HG03460 (cell line): ENCODE measurements around the gene MDFIC2.
"Not testable (repeated sequence)": the region's sequence is repeated elsewhere in the genome, so short reads cannot be mapped to it uniquely, and the experiment has no call there.

Experiments used
- ATAC-seq: cut with Tn5 transposase; IDR thresholded peaks from one replicate; pipeline ENCODE4 v1.9.1; 2021; ENCODE audit not compliant: unreplicated experiment

The MDFIC2 gene

GRCh38 chr3:70264122-70264780 is 48.2 kb downstream of the MDFIC2 start:
- ATAC-seq: no peak

GRCh38 chr3:70261283-70261682 is 51.2 kb downstream of the MDFIC2 start:
- ATAC-seq: no peak

DNA sequence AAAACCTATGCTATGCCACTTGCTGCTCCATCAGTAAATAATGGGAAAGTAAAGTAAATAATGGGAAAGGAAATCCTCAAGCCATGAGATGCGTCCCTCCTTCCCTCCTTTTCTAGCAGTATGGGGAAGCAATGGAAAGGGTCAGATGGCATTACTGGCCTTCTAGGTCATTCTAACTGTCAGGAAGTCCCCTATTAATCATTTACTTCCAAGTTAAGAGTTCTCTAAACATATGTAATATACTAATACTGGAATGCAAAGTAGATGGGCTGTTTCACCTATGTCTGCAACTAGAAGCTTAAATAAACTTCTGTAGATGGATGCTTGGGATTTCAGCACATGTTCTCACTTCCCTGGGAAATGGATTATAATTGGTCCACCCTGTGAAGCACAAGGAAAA is 55.9 kb downstream of the MDFIC2 start:
- ATAC-seq: no peak

- ATAC-seq: no peak
Observed at GRCh38 chr3:70250492-70250891, 61.9 kb downstream of the MDFIC2 start.

DNA sequence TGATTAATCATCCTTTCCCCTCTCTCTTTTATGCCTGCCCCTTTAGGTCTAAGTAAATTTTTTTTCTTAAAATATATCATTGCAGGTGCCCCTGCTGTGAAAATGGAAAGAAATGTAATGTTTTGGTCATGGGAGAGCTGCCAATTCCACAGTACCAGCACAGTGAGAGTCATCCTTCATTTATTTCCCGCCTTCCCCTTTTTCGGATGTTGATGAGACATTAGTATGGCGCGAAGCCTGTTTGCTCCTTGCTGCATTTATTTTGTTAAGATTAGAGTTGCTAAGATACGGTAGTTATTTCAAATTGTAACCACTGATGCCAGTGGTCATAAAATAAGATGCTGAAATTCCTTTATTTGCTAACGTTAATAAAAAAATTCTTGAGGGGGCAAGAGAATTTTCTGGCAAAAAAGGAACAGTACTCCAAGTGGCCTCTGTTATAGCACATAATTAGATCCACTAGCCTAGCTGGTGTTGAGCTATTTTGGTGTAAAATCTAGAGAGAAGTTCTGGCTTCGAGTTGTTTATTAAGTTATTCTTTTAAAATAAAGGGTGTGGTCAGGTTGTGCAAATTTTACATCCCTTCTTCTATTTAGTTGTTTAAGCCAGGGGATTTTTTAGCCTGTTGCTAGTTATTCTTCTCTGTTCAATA is 62.8 kb downstream of the MDFIC2 start:
- ATAC-seq: no peak

- no peak for ATAC-seq
Observed at GRCh38 chr3:70248856-70249255, 63.6 kb downstream of the MDFIC2 start.

DNA sequence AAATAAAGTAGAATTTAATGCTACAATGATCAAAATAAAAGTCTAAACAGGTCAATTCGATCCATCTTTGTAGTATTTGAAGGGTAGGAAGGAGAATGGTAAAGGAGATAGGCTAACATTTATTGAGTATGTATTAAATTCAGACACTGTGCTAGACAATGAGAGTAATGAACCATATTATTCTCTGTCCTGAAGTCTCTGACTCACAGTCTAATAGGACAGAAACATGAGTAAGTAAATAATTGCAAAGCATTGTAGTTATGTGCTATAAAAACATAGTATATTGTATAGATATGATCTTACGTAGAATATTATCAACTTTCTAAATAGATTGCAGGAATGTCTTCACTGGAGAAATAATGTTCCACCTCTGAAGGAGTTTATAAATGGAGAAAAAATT is 64.5 kb downstream of the MDFIC2 start:
- ATAC-seq: no peak

GRCh38 chr3:70245746-70246525 is 66.5 kb downstream of the MDFIC2 start:
- ATAC-seq: no peak

GRCh38 chr3:70244422-70244821 is 68.0 kb downstream of the MDFIC2 start:
- no peak for ATAC-seq

DNA sequence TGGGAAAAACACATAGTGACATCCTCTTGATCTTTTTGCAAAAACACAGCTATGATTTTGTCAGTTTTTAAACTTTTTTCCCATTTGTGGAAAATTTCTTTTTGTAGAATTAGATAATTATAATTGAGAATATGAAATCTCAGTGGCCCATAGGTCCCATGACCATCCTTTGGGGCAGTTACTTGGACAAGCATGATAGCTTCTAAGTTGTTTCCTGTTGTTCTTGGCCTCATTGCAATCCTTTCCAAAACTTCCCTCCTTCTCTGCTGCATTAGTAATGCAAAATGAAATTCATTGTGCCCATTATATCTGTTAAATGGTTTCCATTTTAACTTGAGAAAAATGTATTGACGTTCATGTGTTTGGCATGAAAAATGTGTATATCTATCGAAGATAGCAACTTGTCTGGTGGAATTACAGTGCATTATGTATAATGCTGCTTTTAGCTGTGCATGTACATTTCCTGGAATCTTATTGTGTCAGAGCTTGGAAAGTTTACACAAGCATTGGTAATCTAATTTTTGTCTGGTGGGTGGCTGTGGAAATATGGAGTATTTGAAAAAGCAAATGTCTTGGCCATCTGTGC is 70.0 kb downstream of the MDFIC2 start:
- ATAC-seq: no peak

DNA sequence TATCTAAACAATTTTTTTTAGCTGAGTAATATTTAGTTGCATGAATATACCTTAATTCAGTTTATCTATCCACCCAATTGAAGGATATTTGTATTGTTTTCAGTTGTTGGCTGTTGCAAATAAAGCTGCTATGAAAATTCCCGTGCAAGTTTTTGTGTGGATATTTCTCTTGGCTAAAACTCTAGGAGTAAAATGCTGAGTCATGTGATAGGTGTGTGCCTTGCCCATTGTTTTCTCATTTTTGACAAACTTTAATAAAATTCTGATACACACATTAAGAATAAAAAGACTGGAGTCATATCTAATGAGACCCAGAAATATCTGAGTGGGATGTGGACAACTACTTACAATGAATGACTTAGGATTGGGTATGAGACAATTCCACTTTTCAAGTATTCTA is 78.6 kb downstream of the MDFIC2 start:
- ATAC-seq: no peak

DNA sequence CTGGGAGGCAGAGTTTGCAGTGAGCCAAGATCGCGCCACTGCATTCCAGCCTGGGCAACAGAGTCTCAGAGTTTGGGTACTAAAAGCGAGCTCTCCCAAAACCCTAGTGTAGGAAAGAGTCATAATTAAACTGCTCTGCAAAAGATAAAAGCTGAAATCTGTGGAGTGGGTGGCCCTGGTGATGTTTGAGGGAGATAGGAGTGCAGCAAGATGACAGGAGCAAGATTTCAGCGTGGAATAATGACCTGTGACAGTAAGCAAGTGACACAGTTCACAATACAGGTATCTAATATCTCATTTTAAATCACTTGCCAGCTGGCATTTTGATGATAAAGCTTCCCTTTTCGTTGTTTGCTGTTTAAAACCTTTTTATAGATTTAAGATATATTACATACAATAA is 79.3 kb downstream of the MDFIC2 start:
- no peak for ATAC-seq

- no peak for ATAC-seq
Observed at GRCh38 chr3:70231266-70231701, 81.2 kb downstream of the MDFIC2 start.

DNA sequence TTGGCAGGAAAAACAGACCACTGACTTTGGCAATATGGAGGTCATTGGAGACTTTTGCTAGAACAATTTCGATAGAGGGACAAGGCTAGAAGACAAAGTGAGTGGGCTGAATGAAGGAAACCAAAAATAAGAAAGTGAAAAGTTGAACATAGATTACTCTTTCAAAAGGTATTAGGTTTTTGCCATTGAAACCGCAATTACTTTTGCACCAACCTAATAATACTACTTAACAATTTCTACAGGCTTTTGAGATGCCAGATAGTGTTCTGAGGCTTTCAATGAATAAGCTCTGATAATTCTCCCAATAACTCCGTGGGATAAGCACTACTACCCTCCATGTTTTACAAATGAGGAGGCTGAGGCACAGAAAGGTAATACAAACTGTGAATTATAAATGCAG is 85.0 kb downstream of the MDFIC2 start:
- no peak for ATAC-seq

DNA sequence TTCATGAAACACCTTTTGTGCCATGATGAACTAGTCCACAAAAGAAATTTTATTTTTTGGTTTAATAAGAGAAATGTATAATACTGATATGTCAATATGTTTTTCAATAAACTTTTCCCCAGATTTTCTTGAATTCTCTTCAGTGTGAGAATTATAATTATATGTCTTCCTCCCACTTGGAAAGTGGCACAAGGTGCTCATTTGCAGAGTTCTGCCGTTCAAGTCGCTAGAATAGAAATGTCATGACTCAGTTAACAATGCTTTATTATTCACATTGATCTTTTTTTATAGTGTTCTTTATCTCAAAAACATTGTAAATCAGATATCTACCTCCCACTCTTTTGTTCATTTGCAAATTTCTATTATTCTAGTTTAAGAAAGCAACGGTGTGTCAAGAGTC is 87.3 kb downstream of the MDFIC2 start:
- no peak for ATAC-seq

GRCh38 chr3:70224337-70224736 is 88.1 kb downstream of the MDFIC2 start:
- ATAC-seq: no peak

DNA sequence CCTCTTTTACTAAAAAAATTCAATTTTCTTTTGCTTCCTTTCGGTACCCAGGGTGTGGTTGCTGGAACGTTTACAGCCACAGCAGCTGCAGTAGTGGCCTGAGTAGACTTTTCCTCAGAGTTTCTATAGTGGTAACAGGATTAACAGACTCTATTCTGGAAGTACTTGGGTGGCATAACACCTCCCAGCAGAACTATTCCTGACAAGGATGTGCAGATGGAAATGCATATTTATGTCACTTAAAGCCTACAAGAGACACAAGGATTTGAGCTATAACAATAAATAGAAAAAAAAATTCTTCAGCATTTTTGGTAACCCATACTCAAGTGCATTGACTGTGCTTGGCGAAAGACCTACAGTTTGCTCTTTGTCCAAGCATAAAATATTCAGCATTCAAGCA is 94.0 kb downstream of the MDFIC2 start:
- ATAC-seq: no peak

DNA sequence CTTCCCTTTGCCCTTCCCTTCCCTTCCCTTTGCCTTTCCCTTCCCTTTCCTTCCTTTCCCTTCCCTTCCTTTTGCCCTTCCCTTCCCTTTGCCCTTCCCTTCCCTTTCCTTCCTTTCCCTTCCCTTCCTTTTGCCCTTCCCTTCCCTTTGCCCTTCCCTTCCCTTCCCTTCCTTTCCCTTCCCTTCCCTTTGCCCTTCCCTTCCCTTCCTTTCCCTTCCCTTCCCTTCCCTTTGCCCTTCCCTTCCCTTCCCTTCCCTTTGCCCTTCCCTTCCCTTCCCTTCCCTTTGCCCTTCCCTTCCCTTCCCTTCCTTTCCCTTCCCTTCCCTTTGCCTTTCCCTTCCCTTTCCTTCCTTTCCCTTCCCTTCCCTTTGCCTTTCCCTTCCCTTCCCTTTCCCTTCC is 101.2 kb downstream of the MDFIC2 start:
- not testable (repeated sequence) for ATAC-seq

DNA sequence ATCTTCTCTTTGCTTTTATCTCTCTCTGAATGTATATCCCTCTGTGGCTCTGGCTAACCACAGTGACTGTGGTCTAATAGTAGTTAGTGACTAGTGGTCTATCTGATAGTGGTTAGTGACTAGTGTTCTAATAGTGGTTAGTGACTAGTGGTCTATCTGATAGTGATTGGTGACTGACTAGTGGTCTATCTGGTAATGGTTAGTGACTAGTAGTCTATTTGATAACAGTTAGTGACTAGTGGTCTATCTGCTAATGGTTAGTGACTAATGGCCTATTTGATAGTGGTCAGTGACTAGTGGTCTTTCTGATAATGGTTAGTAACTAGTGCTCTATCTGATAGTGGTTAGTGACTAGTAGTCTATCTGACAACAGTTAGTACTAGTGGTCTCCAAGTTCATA is 110.5 kb downstream of the MDFIC2 start:
- no peak for ATAC-seq

DNA sequence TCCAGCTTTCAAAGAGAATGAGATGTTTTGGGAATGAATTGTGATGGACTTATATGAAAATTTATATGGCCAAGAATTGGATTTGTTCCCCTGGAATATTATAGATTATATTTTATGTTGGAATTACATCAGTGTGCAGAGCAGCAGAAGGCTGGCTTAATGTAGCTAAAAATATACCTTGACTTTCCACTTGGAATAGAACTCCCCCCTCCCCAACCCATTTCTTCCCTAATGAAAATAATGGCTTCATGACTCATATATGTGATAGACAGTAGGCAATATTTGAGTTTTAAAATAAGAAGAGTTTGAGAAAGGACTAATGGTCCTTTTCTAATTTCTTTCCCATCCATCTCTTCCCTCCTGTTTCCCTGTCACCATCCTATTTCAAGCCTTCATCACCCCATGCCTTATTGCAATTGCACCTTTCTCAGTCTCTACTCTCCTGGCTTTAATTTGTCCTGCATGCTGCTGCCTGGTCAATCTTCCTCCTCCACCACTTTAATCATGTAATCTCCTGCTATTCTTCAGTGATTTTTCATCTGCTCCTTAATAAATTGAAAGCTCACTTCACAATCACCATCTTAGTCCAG is 122.5 kb downstream of the MDFIC2 start:
- no peak for ATAC-seq

- ATAC-seq: no peak
Observed at GRCh38 chr3:70186221-70186620, 126.2 kb downstream of the MDFIC2 start.
